Body of pancreas (tissue), 4 donors: ENCODE measurements around the gene PPIG. TPM values are rescaled to one million over a fixed set of nuclear protein-coding genes. Genes with fewer than 3 reads are reported as not detected.
"Not testable (repeated sequence)": the region's sequence is repeated elsewhere in the genome, so short reads cannot be mapped to it uniquely, and the experiment has no call there.

Experiments used
- ATAC-seq: fragments of 150-250 bp; one replicate; pipeline ENCODE4 v1.9.1; 2016
- DNase-seq, 4 donors: peaks; one replicate each; pipeline ENCODE4 v3.0.0-alpha.2; 2019
- H3K27ac ChIP-seq, 4 donors: fragments of 200-600 bp; sonication (generic); 1 replicate in 3 of 4; 2 replicates in 1 of 4; pipeline versions ENCODE4 v1.5.1 to v1.6.1; 2016 to 2019; ENCODE audit warnings: mild to moderate bottlenecking in 1 of 4, mixed read lengths in 1 of 4, moderate library complexity in 1 of 4
- H3K27me3 ChIP-seq, 2 donors: fragments of 200-600 bp; sonication (generic); one replicate each; pipeline ENCODE4 v1.6.0; 2016; ENCODE audit warnings: mild to moderate bottlenecking in 1 of 2
- H3K36me3 ChIP-seq, 2 donors: fragments of 200-600 bp; sonication (generic); replicated peaks in 1 of 2; 2 replicates each; pipeline ENCODE4 v1.5.1; 2016; ENCODE audit warnings: low read depth in 2 of 2; ENCODE audit not compliant: insufficient read depth in 1 of 2
- H3K4me1 ChIP-seq: fragments of 200-600 bp; sonication (generic); one replicate; pipeline ENCODE4 v1.6.0; 2016
- H3K4me3 ChIP-seq, 2 donors: fragments of 200-600 bp; sonication (generic); 1 replicate in 1 of 2; 2 replicates in 1 of 2; pipeline ENCODE4 v1.5.1; 2016 to 2019
- H3K9me3 ChIP-seq, 3 donors: fragments of 200-600 bp; sonication (generic); 1 replicate in 2 of 3; 2 replicates in 1 of 3; pipeline ENCODE4 v1.5.1; 2016
- POLR2A ChIP-seq, 3 donors: fragments of 450-650 bp; IDR thresholded peaks; one replicate each; pipeline ENCODE4 v1.6.1; 2016; ENCODE audit warnings: antibody characterized with exemption in 3 of 3, mild to moderate bottlenecking in 2 of 3
- WGBS, 2 donors: methylation state at CpG; one replicate each; pipeline ENCODE4 v1.1.5; 2017; 5-methylcytosine and 5-hydroxymethylcytosine counted together
- intact Hi-C: fragments of 100-400 bp; cut with DNase I; formaldehyde crosslinking; loops from one replicate; pipeline ENCODE4 v1.15.1; 2023
- total RNA-seq, 2 donors: library from RNA; depleted of rRNA; stranded (reverse); fragments of >200 nt; gene quantifications; one replicate each; pipeline ENCODE4 v1.1.0, GENCODE V29; 2016
- TF ChIP-seq, protein P1 (sequence below), 7 experiments: fragments of 450-650 bp in 4 of 7; fragments of 200-600 bp in 3 of 7; sonication (generic) in 3 of 7; IDR thresholded peaks; one replicate each; pipeline ENCODE4 v1.5.1; 2016 to 2019; ENCODE audit warnings: antibody characterized with exemption in 7 of 7

Gene PPIG
- total RNA-seq, 2 donors from 2014 or later, result 22.3 to 25.1 TPM

DNA sequence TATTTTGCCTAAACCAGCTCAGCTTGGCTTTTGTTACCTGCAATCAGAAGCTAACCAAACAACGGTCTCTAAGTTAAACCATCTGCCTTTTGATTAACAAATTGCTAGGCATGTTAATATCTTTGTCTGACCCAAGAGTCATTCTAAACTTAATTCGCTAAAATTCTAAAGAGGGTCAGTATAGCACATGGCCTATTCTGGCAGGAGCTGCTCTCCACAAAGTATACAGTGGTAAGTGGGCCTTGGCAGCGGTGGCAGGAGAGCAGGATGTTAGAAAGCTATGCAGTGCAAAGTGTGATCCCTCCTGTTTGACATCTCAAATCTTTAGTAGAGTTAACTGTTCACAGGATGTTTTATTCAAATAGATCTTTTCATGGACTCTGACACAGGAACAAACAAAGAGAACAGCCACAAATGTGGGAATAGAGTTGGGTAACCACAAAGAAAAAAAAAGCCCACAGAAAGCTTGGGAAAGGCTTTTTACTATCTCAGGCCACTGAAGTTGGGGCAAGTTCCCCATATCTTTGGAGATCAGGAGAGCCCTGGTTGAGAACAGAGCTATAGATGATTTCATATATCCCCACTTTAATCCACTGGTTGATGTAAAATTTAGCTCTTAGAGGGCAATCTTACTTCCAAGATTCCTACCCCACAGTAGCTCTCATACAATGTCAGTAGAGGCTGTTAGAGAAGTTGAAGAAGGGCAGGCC is 99.4 kb downstream of the PPIG start:
- intact Hi-C loops, result no loop called here
- H3K27me3 ChIP-seq, result no peaks in the 10 kb centered on the region
- WGBS, 2 donors, result 71 to 76% methylated on average over 3 of the region's 3 CpGs
- no peak overlapping the region for H3K4me3 ChIP-seq
- no peaks in the 10 kb centered on the region for H3K9me3 ChIP-seq
- TF ChIP-seq, protein P1, sequence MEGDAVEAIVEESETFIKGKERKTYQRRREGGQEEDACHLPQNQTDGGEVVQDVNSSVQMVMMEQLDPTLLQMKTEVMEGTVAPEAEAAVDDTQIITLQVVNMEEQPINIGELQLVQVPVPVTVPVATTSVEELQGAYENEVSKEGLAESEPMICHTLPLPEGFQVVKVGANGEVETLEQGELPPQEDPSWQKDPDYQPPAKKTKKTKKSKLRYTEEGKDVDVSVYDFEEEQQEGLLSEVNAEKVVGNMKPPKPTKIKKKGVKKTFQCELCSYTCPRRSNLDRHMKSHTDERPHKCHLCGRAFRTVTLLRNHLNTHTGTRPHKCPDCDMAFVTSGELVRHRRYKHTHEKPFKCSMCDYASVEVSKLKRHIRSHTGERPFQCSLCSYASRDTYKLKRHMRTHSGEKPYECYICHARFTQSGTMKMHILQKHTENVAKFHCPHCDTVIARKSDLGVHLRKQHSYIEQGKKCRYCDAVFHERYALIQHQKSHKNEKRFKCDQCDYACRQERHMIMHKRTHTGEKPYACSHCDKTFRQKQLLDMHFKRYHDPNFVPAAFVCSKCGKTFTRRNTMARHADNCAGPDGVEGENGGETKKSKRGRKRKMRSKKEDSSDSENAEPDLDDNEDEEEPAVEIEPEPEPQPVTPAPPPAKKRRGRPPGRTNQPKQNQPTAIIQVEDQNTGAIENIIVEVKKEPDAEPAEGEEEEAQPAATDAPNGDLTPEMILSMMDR (IDR thresholded peaks at IDR 0.05), result no peak
- no peak for TF ChIP-seq POLR2A (IDR thresholded peaks at IDR 0.05)
- ATAC-seq (no peak), DNase-seq (no peak)
- H3K36me3 ChIP-seq, result no peaks in the 10 kb centered on the region
- H3K4me1 ChIP-seq, result no peaks in the 10 kb centered on the region
- H3K27ac ChIP-seq, result no peak overlapping the region

DNA sequence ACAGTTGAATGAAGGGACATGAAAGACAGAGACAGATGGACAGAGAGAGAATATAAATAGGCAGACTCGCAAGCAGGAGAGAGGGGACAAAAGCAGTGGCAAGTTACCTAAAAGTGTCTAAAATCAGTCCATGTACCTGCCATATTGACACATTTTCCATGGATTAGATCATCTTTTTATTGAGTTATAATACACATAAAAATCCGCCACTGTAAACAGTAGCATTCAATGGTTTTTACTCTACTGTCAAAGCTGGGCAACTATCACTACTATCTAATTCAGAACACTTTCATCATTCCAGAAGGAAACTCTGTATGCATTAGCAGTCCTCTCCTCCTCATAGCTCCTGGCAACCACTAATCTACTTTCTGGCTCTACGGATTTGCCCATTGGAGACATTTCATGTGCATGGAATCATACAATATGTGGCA is 100.0 kb downstream of the PPIG start:
- ATAC-seq, result no peak
- WGBS, 2 donors, result 59 to 70% methylated on average over 3 of the region's 3 CpGs
- Histone ChIP-seq H3K4me3 (no peak overlapping the region), H3K36me3 (no peaks in the 10 kb centered on the region), H3K4me1 (no peaks in the 10 kb centered on the region), H3K9me3 (no peaks in the 10 kb centered on the region), H3K27me3 (no peaks in the 10 kb centered on the region), H3K27ac (no peak overlapping the region)
- TF ChIP-seq POLR2A (IDR thresholded peaks at IDR 0.05), result no peak
- TF ChIP-seq, protein P1 (IDR thresholded peaks at IDR 0.05), result no peak
- intact Hi-C loops, result no loop called here
- DNase-seq, result no peak

DNA sequence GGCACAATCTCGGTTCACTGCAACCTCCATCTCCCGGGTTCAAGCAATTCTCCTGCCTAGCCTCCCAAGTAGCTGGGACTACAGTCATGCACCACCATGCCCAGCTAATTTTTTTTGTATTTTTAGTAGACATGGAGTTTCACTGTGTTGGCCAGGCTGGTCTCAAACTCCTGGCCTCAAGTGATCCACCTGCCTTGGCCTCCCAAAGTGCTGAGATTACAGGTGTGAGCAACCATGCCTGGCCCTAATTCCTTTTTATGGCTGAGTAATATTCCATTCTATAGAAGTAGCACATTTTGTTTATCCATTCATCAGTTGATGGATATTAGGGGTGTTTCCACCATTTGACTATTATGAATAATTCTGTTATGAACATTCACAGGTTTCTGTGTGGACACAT is 100.6 kb downstream of the PPIG start:
- 79 to 85% methylated on average over 2 of the region's 2 CpGs for WGBS, 2 donors
- intact Hi-C loops, H3K9me3 ChIP-seq, H3K36me3 ChIP-seq, H3K4me1 ChIP-seq, H3K27ac ChIP-seq, H3K27me3 ChIP-seq, H3K4me3 ChIP-seq, ATAC-seq, DNase-seq: not testable (repeated sequence)

DNA sequence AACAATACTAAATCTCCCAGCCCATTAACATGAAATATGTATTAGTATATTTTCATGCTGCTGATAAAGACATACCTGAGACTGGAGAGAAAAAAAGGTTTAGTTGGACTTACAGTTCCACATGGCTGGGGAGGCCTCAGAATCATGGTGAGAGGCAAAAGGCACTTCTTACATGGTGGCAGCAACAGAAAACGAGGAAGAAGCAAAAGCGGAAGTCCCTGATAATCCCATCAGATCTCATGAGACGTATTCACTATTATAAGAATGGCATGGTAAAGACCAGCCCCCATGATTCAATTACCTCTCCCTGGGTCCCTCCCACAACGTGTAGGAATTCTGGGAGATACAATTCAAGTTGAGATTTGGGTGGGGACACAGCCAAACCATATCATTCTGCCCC is 102.7 kb downstream of the PPIG start:
- intact Hi-C loops, result not testable (repeated sequence)
- 78 to 84% methylated on average over 4 of the region's 4 CpGs for WGBS, 2 donors

DNA sequence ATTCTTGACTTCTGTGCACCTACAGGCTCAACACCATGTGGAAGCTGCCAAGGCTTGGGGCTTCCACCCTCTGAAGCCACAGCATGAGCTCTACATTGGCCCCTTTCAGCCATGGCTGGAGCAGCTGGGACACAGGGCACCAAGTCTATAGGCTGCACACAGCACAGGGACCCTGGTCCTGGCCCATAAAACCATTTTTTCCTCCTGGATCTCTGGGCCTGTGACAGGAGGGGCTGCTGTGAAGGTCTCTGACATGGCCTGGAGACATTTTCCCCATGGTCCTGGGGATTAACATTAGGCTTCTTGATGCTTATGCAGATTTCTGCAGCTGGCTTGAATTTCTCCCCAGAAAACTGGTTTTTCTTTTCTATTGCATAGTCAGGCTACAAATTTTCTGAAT is 103.8 kb downstream of the PPIG start:
- H3K4me1 ChIP-seq, H3K36me3 ChIP-seq, intact Hi-C loops, ATAC-seq, DNase-seq, H3K4me3 ChIP-seq, H3K9me3 ChIP-seq, H3K27ac ChIP-seq, H3K27me3 ChIP-seq: not testable (repeated sequence)

More for the DNA sequence above, 102.7 kb downstream of the PPIG start:
- H3K27me3 ChIP-seq, H3K4me1 ChIP-seq, H3K27ac ChIP-seq, H3K9me3 ChIP-seq, H3K4me3 ChIP-seq, H3K36me3 ChIP-seq, ATAC-seq, DNase-seq: not testable (repeated sequence)

DNA sequence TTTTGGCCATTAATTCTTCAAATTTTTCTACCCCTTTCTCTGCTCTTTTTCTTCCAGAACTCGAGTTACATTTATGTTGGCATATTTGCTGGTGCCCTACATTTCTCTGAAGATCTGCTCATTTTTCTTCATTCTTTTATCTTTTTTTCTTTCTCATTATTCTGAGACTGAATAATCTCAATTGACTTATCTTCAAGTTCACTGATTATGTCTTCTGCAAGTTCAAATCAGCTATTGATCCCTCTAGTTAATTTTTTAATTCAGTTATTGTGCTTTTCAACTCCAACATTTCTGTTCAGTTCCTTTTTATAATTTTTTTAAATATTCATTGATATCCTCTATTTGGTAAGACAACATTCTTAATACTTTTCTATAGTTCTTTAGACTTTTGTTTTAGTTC is 106.8 kb downstream of the PPIG start:
- DNase-seq (no peak), ATAC-seq (no peak)
- 70% methylated on average over 1 of the region's 1 CpG for WGBS, 2 donors
- no peak overlapping the region for H3K4me3 ChIP-seq
- no peaks in the 10 kb centered on the region for H3K27me3 ChIP-seq
- TF ChIP-seq, protein P1 (IDR thresholded peaks at IDR 0.05), result no peak
- no peak for TF ChIP-seq POLR2A (IDR thresholded peaks at IDR 0.05)
- no peak overlapping the region for H3K27ac ChIP-seq
- no peaks in the 10 kb centered on the region for H3K36me3 ChIP-seq
- peaks cover 19% of the 10 kb centered on the region for H3K4me1 ChIP-seq
- intact Hi-C loops, result loop anchor here (10.0 kb wide), 1 partner anchor 84 kb away; no protein-coding TSS in a partner anchor
- no peaks in the 10 kb centered on the region for H3K9me3 ChIP-seq

Other genes starting within 250 kb of the PPIG start
- gene LRP2, start 221.8 kb upstream of the PPIG start, total RNA-seq, result under 1 TPM in 1 of 2 donors, not detected in 1; under 0.01 TPM
- gene BBS5, start 104.9 kb upstream of the PPIG start, total RNA-seq, result 10 to 100 TPM in 1 of 2 donors, 1 to 10 TPM in 1; 8.2 to 16.3 TPM
- gene KLHL41, start 74.6 kb upstream of the PPIG start, total RNA-seq, result 1 to 10 TPM; 1.3 TPM
- gene FASTKD1, start 10.5 kb upstream of the PPIG start, total RNA-seq, result 10 to 100 TPM; 13.2 to 18.2 TPM
- not detected for gene CFAP210, start 110.1 kb downstream of the PPIG start, total RNA-seq
- gene PHOSPHO2, start 110.1 kb downstream of the PPIG start, total RNA-seq, result 1 to 10 TPM in 1 of 2 donors, under 1 TPM in 1; 0.66 to 6.7 TPM
- 1 to 10 TPM; 3.6 to 5.4 TPM for gene KLHL23, start 149.5 kb downstream of the PPIG start, total RNA-seq
- gene SSB, start 214.5 kb downstream of the PPIG start, total RNA-seq, result 10 to 100 TPM; 36.6 to 46.4 TPM
- 10 to 100 TPM; 12.5 to 28.3 TPM for gene METTL5, start 240.6 kb downstream of the PPIG start, total RNA-seq
- gene UBR3, start 243.1 kb downstream of the PPIG start, total RNA-seq, result 10 to 100 TPM; 30.1 to 52.1 TPM